DMS 273 treated with DMSO at 0.1 percent for 48 hours (cell line): ENCODE measurements around the gene GPC6.

ENCODE experiments used
- DNase-seq: peaks from one replicate; lab custom pipeline; 2025; lab: John Stamatoyannopoulos, UW

GPC6 gene

DNA sequence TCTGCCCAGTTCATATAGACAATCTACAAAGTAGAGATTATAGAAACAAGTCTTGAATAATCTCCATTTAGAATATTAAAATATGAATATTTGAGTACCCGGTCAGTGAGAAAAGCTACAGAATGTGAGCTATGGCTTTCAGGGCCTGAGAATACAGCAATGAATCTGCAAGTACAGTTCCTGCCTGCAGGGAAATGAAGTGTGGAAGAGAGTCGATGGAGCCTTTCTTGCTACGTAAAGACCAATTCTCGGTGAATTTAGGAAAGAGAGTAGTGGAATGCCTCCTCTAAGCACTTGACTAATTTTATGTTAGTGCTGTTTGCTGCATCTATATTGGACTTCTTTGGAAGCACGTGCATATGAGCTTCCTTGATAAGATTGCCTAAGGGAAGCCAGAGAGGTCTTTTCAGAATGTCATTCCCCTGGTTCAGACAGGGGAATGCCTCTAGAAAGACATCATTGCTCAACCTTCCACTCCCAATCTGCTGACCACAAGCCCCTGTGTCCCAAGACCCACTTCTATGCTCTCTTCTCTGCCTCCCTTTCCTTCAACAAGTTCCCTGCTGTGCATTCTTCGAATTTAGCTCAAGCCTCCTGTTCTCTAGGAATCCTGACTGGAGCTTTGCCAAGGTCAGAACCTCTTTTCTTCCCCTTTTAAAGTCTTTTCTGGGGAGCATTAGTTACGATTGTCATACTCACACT, 41.9 kb downstream of the GPC6 start:
- DNase-seq, result no peak

DNA sequence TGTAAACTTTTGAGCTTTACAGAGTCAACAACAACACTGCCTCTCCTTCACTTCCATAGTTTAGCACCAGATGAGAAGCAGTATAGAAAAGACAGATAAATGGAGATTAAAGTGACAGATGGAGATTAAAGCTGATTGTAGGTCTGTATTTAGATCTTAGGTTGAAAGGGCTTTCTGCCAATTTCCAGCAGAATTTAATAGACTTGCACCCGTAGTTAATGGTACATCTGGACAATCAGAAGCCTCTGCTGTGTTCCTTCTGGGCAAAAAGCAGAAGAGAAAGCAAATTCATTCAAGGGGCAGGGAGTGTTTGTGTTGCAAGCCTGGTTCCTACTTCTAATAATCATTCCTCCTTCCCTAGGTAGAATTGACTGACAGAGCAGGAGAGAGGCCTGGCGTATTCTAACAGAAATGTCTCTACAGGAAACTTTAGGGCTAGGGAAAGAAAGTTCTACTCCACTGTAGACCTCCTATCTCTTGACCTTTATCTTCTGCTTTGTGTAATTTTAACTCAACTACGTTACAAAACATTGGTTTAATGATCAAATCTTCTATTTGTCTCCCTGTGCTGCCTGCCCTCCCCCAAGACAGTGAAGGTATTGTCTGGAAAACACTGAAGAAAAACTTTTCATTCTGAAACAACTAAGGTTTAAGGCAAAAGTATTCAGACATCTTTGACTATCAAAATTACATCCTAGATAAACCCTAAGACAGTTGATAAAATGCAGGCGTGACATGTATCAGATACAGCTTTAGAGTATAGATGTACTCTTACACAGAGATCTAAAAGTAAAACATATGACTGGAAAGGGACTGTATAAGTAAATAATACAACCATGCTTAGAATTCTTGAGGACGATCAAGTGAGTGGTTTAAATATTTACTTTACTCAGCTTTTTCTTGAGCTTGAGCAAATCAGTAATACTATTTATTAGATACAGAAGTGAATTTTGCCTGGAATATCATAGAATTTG, 44.4 kb downstream of the GPC6 start:
- peak; percentile 94 for DNase-seq

- no peak for DNase-seq
Observed at GRCh38 chr13:93279982-93280381, 53.4 kb downstream of the GPC6 start.

DNA sequence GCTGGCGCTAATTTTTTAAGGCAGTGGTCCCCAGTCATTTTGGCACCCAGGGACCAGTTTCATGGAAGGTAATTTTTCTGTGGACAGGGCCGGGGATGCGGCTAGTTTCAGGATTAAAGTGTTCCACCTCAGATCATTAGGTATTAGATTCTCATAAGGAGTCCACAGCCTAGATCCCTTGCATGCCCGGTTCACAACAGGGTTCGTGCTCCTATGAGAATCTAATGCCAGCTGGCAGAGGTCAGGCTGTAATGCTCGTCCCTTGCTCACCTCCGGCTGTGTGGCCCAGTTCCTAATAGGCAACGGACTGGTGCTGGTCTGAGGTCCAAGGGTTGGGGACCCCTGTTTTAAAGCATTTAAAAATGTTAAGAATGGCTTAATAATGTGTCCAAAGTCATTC, 54.1 kb downstream of the GPC6 start:
- no peak for DNase-seq

DNA sequence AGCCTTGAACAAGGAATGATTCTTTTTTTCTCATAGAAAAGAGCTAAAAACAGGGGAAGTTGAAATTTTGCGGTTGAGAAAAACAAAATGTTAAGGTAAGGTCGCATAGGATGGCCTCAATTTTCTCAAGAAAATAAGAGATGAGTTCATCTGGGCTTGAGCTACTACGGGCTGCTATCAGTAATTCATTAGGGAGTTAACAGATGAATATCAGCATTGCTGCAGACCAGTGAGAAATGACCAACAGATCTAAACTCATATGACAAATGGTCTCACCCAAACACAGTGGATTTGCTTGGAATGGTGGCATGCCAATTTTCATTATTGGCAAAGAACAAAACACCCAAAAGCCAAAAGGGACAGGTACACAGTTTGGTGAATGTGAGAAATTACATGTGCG, 56.6 kb downstream of the GPC6 start:
- no peak for DNase-seq

GRCh38 chr13:93284064-93284463, 57.5 kb downstream of the GPC6 start:
- no peak for DNase-seq

DNA sequence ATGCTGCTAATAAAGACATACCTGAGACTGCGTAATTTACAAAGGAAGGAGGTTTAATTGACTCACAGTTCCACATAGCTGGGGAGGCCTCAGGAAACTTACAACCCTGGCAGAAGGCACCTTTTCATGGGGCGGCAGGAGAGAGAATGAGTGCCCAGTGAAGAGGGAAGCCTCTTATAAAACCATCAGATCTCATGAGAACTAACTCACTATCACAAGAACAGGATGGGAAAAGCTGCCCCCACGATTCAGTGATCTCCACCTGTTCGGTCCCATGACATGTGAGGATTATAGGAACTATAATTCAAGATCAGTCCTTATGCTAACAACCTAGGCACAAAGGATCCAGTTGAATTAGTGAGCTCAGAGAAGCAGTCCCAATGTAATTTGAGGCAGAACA, 59.4 kb downstream of the GPC6 start:
- no peak for DNase-seq

- no peak for DNase-seq
Observed at GRCh38 chr13:93289053-93289452, 62.4 kb downstream of the GPC6 start.

GRCh38 chr13:93289842-93290241, 63.2 kb downstream of the GPC6 start:
- DNase-seq, result no peak

- DNase-seq, result no peak
Observed at GRCh38 chr13:93290503-93290902, 63.9 kb downstream of the GPC6 start.

GRCh38 chr13:93292366-93292765, 65.8 kb downstream of the GPC6 start:
- DNase-seq, result no peak

DNA sequence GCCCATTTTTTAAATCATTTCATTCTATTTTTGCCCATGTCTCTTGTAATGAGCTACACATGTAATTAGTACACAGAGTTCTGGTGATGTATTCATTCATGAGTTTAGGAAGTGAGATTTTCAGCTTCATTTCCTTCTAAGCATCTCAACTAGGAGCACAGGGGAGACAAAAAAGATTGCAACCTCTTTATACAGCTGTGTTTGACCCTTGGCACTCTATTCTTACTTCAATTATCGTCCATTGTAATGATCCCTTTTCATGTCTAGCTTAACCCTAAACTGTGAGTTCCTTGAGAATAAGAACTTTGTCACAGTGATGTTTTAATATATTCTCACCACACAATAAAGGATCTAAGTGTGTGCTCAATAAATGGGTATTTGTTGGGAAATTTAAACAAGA, 67.1 kb downstream of the GPC6 start:
- DNase-seq, result no peak

DNA sequence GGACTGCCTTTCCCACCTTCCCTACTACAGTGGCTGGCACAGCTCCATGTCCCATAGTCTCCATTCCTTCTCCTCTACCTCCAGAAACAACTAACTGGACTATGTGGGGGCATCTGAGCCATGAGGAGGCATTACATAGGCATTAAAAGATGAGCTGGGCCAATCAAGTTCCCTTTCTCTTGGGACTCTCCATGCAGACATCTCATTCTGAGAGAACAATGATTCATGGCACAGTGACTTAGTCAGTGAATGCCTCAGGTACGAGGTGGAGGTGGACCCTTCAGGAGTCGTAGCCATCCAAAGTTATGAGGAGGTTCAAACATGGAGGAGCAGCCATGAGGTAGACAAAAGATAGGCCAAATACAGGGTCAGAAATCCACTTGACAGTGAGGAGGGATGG, 70.0 kb downstream of the GPC6 start:
- DNase-seq, result no peak

DNA sequence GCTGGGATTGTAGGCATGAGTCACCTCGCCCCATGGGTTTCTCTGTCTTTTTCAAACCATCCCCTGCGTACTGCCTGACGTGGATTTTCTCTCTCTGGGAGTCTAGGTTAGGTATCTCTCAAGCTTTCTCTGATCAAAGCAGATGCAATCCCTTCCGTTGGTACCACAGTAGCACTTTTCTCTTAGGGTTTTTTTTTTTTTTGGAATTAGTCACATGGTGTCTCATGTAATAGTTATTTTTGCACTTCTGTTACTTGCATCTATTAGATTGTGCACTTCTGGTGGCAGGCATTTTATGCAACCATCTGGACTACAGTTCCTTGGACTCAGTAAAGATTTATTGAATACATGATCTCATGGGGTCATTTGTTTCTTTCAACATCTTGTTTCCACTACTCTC, 72.1 kb downstream of the GPC6 start:
- DNase-seq, result peak; percentile 51

- DNase-seq, result no peak
Observed at GRCh38 chr13:93304134-93304533, 77.5 kb downstream of the GPC6 start.

DNA sequence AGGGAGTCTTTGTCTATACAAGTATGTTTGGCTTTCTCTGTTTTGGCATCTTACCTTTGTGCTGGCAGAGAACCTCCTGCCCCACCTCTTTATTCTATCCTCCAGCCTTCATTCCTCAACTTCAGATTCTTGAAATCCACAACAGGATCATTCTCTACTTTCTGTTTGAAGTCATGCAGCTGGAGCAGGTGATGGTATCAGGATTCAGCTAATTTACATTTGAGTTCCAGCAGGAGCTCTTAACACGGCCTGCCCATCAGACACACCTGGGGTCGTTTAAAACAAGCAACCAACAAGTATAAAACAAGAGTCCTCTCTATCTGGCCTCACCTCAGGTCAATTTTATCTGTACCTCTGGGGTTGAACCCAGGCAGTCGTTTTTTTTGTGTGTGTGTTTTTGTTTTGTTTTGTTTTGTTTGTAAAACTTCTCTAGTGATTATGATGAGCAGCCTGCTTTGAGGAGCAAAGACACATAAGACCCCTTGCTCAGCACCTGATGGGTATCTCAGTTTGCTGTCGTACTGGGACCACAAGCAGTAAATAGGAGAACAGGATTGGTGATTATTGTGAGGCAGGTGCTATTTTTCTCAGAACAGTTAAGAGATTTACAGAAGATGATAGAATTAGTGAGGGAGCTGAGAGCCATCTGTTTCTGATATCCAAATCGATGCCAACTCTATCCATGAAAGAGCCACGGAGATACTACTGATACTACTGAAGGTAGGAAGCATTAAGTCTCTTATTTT, 78.4 kb downstream of the GPC6 start:
- no peak for DNase-seq

- no peak for DNase-seq
Observed at GRCh38 chr13:93305886-93306285, 79.3 kb downstream of the GPC6 start.

- no peak for DNase-seq
Observed at GRCh38 chr13:93307136-93307535, 80.5 kb downstream of the GPC6 start.

DNA sequence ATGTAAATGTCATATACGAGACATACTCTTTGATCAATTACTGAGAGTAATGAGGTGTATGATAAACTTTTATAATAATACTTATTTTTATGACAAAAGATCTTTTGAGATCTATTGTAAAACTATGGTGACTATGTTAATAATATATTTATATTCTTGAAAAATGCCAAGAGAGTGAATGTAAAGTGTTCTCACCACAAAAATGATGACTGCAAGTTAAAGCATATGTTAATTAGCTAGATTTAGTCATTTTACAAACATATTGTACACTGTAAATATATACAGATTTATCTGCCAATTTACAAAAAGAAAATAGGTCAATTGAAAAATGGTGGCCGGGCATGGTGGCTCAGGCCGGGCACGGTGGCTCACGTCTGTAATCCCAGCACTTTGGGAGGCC, 81.0 kb downstream of the GPC6 start:
- DNase-seq, result no peak

GRCh38 chr13:93309886-93310523, 83.4 kb downstream of the GPC6 start:
- DNase-seq, result no peak

DNA sequence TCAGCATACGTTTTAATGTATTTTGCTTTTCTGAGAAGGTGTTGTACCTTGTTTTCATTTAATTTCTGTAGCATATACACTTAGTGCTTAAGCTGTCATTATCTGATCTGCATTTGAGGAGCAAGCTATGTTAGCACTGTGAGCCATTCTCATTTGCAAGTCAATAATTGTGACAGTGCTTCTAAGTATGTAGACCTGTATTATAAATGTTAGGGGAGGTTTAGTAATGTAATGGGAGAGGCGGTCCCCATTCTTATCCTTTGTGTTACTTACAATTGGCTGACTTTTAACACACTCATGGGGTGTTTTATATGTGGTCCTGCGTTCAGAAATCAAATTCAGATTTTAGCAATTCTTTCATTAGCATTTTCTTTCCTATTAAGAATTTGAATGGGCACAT, 90.2 kb downstream of the GPC6 start:
- no peak for DNase-seq
